ENCODE results near the gene SHISA8. TPM values are rescaled to one million over a fixed set of nuclear protein-coding genes. Genes with fewer than 3 reads are reported as not detected.

SHISA8 gene
- polyA plus RNA-seq, 3 donors, result not detected

GRCh38 chr22:41915786-41916493 lies 1.1 kb upstream of the SHISA8 start:
- peaks cover 0 to 24% (median 12%) of the 10 kb centered on the region in 7 donors for H3K9me3 Mint-ChIP-seq
- no peak overlapping the region for H3K4me3 ChIP-seq (replicated peaks in 1 of 3; ENCODE audit: low read depth in 2 of 3, low read length in 3 of 3)
- no peak for TF ChIP-seq CTCF (IDR thresholded peaks at IDR 0.05)
- H3K36me3 Mint-ChIP-seq, result peaks cover 6 to 7% of the 10 kb centered on the region in 2 donors
- peaks cover 50 to 66% (median 60%) of the 10 kb centered on the region in 3 donors for H3K27me3 Mint-ChIP-seq (ENCODE audit: low read depth in 3 of 3)
- 42% methylated on average over 3 of the region's 11 CpGs for WGBS (ENCODE audit: insufficient coverage)
- H4K20me1 ChIP-seq (ENCODE audit: insufficient read depth, low read length), result peaks cover 7% of the 10 kb centered on the region
- no peaks in the 10 kb centered on the region for H3K79me2 ChIP-seq (ENCODE audit: insufficient read depth, low read length)
- no peak overlapping the region for H3K27ac ChIP-seq (ENCODE audit: low read depth in 1 of 2, low read length in 2 of 2)
- no peak overlapping the region for H3K9ac ChIP-seq (ENCODE audit: insufficient read depth, low read length, poor library complexity, severe bottlenecking)
- H3K4me1 Mint-ChIP-seq, result peaks cover 41% of the 10 kb centered on the region
- peak overlapping the region in 1 of 2 donors; percentile 62 for H3K4me3 Mint-ChIP-seq
- H3K4me2 ChIP-seq (replicated peaks; ENCODE audit: extremely low read depth, low read length, poor library complexity, severe bottlenecking), result no peak overlapping the region
- peaks cover 43 to 56% of the 10 kb centered on the region in 2 donors for H3K4me1 ChIP-seq (ENCODE audit: control insufficient read depth in 1 of 2, insufficient read depth in 2 of 2, low read length in 2 of 2)
- H3K36me3 ChIP-seq (replicated peaks in 1 of 2; ENCODE audit: control insufficient read depth in 1 of 2, insufficient read depth in 2 of 2, low read length in 2 of 2), result no peaks in the 10 kb centered on the region
- H3K27me3 ChIP-seq (ENCODE audit: control insufficient read depth in 2 of 2, insufficient read depth in 2 of 2, low read length in 2 of 2), result peaks cover 41 to 60% of the 10 kb centered on the region in 2 donors
- H2AFZ ChIP-seq (ENCODE audit: insufficient read depth, low read depth, low read length, poor library complexity, severe bottlenecking), result no peak overlapping the region
- no peak overlapping the region for H3K27ac Mint-ChIP-seq
- no peak for DNase-seq
- intact Hi-C loops (cut with micrococcal nuclease), result no loop called here
- H3K9me3 ChIP-seq (replicated peaks in 1 of 2; ENCODE audit: control insufficient read depth in 1 of 2, insufficient read depth in 1 of 2, low read length in 2 of 2), result peaks cover 0 to 35% of the 10 kb centered on the region in 2 donors

- no peak for TF ChIP-seq CTCF (IDR thresholded peaks at IDR 0.05)
Measured at GRCh38 chr22:41914611-41915034, 251 bp downstream of the SHISA8 start.

More at GRCh38 chr22:41914611-41915034, 251 bp downstream of the SHISA8 start:
- H4K20me1 ChIP-seq (ENCODE audit: insufficient read depth, low read length), result peaks cover 7% of the 10 kb centered on the region
- intact Hi-C loops (cut with micrococcal nuclease), result no loop called here
- H3K4me1 ChIP-seq (ENCODE audit: control insufficient read depth in 1 of 2, insufficient read depth in 2 of 2, low read length in 2 of 2), result peaks cover 36 to 56% of the 10 kb centered on the region in 2 donors
- H3K4me2 ChIP-seq (replicated peaks; ENCODE audit: extremely low read depth, low read length, poor library complexity, severe bottlenecking), result peak overlapping the region; percentile 57
- H3K79me2 ChIP-seq (ENCODE audit: insufficient read depth, low read length), result no peaks in the 10 kb centered on the region
- H2AFZ ChIP-seq (ENCODE audit: insufficient read depth, low read depth, low read length, poor library complexity, severe bottlenecking), result no peak overlapping the region
- peaks cover 46 to 67% of the 10 kb centered on the region in 2 donors for H3K27me3 ChIP-seq (ENCODE audit: control insufficient read depth in 2 of 2, insufficient read depth in 2 of 2, low read length in 2 of 2)
- Mint-ChIP-seq H3K27me3 (ENCODE audit: low read depth in 3 of 3) (peaks cover 54 to 75% (median 66%) of the 10 kb centered on the region in 3 donors), H3K4me3 (no peak overlapping the region), H3K36me3 (peaks cover 6 to 7% of the 10 kb centered on the region in 2 donors), H3K4me1 (peaks cover 33% of the 10 kb centered on the region), H3K9me3 (peaks cover 0 to 24% (median 12%) of the 10 kb centered on the region in 7 donors), H3K27ac (no peak overlapping the region)
- no peak overlapping the region for H3K9ac ChIP-seq (ENCODE audit: insufficient read depth, low read length, poor library complexity, severe bottlenecking)
- H3K27ac ChIP-seq (ENCODE audit: low read depth in 1 of 2, low read length in 2 of 2), result no peak overlapping the region
- no peak for DNase-seq
- H3K9me3 ChIP-seq (replicated peaks in 1 of 2; ENCODE audit: control insufficient read depth in 1 of 2, insufficient read depth in 1 of 2, low read length in 2 of 2), result peaks cover 0 to 35% of the 10 kb centered on the region in 2 donors
- 1% methylated on average over 62 of the region's 67 CpGs for WGBS (ENCODE audit: insufficient coverage)
- H3K36me3 ChIP-seq (replicated peaks in 1 of 2; ENCODE audit: control insufficient read depth in 1 of 2, insufficient read depth in 2 of 2, low read length in 2 of 2), result no peaks in the 10 kb centered on the region
- H3K4me3 ChIP-seq (replicated peaks in 1 of 3; ENCODE audit: low read depth in 2 of 3, low read length in 3 of 3), result peak overlapping the region in 1 of 3 experiments; percentile 39

Data from CD14-positive monocyte (primary cell).